HG02571 (cell line): ENCODE results near the gene TMEM250.

ENCODE experiments used
- ATAC-seq: cut with Tn5 transposase; IDR thresholded peaks from one replicate; pipeline ENCODE4 v1.9.1; 2021; ENCODE audit warnings: mild to moderate bottlenecking, moderate library complexity; ENCODE audit not compliant: unreplicated experiment

Gene TMEM250

DNA sequence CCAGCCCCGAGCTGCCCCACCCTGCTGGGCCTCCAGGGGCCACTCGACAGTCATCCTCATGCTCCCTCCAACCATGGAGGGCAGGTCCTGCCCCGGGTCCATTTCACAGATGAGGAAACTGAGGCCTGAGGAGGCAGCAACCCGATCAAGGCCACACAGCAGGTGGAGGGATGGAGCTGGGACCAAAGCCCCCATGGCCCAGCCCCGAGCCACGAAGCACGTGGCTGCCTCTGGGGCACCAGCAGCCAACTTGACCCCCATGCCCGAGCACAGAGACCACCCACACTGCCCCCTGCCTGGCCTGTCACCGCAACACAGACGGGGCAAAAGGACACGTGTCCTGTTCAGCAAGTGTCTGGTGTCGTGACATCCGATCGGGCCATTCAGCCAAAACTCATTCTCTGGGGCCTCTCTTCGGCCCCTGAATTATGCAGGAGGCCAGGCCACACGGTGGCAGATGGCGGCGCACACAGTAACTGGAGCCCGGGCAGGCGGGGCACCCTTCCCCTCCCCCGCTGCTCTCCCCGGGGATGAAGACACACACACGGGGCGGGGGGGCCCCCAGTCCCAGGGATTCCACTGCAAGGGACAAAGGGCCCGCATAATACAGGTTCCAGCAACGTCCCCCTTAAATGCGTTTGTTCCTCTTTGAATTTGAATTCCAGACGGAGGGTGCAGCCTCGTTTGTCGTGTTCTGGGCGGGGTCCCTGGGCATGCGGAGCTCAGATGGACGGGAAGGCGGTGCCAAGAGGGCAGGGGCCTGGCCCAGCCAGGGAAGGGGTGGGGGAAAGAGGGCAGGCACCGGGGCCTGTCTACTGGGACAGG lies 29.4 kb upstream of the TMEM250 start:
- no peak for ATAC-seq

GRCh38 chr9:136147038-136147889 lies 28.6 kb upstream of the TMEM250 start:
- ATAC-seq = no peak

DNA sequence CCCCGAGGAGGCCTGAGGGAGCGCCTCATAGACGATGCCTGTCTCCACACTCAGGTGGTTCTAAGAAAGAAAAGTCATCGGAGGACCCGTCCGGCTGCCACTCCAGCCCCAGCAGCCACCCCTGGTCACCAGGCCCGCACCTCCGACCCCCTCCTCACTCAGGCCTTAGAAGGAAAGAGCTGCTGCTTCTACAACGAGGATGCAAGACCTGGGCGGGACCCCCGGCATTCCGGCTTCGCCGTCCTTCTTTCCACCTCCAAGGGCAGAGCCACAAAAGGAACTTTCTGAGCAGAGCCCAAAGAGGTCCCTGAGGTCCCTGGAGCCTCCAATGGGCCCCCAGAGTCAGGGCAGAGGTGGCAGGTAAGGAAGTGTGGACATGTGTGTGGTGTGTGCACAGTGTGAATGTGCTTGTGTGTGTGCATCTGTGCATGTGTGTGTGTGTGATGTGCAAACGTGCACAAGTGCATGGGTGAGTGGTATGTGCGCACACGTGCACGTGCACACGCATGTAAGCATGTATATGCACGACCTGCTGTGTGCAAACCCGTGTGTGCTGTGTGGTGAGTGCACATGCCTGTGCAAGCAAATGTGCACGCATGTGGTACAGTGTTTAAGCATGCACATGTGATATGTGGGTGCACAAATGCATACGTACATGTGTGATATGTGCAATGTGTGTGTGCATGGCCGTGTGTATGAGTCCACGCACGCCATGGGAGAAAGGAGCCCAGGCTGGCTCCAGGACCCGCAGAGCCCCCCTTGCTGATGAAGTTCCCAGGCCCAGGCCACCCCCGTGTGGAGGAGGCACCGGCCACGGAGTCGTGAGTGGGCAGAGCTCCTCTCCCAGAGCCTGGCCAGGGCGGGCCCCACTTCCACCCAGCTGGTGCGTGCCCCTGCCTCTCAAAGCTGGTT lies 27.7 kb upstream of the TMEM250 start:
- ATAC-seq = no peak

GRCh38 chr9:136145580-136145979 lies 26.9 kb upstream of the TMEM250 start:
- no peak for ATAC-seq

- no peak for ATAC-seq
These were observed 25.8 kb upstream of the TMEM250 start for GRCh38 chr9:136144450-136144849.

DNA sequence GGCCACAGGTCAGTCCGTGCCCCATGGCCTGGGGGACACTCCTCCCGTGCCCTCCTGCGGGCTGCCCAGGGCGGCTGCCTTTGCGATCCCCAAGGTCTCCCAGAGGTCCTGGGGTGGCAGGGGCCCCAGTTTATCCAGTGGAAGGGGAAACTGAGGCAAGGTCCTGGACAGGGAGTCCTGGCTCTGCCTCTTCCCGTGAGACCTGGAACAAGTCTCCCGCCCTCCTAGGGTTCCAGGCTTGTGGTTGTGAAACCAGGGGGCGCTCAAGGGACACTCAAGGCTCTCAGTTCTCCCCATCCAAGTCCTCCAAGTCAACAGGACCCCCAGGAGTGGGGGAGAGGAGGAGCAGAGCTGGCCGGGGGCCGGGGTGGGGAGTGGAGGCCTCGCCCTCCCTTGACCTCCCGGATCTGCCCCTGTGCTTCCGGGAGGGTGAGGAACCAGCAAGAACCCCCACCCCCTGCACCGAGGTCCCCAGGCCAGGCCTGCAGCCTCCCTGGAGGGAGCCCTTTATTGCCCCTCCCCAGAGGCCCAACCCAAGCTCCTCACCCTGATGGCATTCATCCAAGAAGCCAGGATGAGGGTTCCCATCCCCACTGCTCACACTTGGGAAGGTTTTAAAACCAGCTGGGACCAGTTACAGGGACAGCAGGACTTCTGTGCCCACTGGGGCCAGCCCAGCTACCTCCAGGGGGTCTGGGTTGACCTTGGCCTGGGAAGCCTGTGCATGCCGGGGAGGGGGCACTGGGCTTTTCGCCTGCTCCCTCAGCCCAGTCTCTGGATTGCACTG lies 24.7 kb upstream of the TMEM250 start:
- ATAC-seq = no peak

- no peak for ATAC-seq
These were observed 24.2 kb upstream of the TMEM250 start for GRCh38 chr9:136142859-136143214.

DNA sequence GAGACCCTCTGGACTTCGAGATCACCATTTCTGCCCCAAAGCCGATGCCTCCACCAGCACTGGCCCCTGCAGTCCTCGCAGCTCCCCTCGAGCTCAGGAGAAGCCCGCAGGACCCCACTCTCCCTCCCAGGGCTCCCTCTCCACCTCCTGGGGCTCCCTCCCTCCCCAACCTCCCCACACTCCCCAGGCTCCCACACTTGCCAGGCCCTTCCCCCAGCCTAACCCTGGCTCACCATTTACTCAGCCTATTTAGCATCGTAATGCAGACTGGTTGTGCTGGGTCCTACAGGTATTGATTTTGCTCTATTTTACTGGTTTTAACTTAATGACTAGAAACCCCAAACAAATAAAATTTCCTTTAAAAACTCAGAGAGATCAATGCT lies 23.7 kb upstream of the TMEM250 start:
- ATAC-seq = no peak

DNA sequence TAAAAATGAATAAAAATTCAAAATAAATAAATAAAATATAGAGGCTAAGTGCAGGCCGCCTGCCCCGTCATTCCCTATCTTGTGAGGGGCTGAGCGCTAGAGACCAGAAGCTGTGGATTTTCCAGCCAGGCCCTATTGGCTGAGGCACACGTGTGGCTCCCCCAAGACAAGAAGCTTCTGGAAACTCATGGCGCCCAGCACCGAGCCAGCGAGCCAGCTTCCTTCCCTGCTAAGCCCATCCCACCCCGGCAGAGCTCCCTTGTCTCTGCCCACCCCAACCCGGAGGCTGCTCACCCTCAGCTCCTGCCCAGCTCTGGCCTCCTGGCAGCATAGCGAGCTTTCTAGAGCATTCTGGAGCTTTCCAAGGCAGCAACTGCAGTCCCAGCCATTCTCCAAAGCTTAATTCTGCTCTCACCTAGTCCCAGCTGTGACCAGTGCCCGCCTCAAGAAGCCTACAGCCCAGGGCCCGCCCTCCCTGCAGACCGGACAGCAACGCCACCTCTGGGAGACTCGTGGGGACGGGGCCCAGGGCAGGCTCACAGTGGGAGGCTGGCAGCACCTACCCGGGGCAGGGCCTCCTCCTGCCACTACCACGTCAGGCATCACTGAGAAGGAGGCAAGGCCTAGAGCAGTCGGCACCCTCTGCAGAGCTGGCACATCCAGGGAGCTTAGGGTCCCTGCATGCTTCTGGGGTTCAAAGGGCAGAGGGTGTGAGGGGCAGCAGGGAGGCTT lies 23.2 kb upstream of the TMEM250 start:
- no peak for ATAC-seq

- ATAC-seq = no peak
These were observed 22.3 kb upstream of the TMEM250 start for GRCh38 chr9:136140966-136141365.

DNA sequence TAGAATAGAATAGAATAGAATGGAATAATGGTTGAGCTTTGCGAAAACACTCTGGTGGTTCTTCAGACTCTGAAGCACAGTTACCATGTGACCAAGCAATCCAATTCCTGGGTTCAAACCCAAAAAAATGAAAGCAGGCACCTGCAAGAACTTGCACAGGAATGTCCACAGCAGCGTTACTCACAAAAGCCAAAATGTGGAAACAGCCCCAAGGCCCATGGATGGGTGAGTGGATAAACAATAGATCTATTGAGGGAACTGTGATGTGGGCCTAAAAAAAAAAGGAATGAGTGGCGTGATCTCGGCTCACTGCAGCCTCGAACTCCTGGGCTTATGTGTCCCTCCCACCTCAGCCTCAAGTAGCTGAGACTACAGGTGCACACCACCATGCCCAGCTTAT lies 21.4 kb upstream of the TMEM250 start:
- no peak for ATAC-seq

GRCh38 chr9:136138566-136138965 lies 19.9 kb upstream of the TMEM250 start:
- no peak for ATAC-seq

DNA sequence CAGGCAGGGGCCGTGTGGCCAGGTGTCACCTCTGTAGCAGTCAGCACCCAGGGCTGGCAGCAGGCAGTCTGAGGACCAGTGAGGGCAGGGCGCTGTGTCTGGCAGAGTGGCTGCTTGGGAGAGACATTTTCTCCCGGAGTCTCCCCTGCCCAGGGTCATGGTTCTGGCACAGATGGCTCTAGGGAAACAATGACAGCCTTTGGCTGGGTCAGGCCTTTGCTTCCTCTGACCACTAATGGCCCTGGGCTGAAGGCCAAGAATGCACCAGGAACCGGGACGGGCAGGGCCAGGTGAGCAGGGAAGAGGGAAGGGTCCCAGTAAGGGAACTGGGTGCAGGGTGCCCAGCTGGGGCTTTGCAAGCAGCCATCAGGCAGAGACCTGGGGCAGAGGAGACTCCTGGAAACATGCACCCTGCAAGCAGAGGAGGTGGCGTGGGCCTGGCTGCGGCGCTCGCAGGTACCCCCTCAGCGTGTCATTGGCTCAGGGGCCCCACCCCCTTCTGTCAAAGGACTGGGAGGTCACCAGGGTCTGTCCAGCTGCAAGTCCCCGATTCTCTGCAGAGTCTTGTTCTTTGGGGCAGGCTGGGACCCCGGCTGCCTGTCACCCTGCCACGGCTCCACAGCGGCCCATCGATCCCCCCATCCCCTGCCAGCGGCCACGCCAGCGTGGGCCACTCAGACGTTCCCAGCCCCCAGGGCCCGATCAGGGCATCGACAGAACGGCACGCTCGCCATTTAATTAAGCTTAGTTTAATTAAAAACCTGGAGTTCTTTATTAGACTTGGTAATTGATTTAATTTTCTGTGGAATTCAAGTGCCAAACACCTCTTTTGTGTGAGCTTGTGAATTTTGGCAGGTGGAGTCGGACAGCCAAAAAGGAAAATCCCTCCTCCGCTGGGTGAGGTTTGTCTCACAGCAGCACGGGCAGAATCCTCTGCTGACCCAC lies 18.9 kb upstream of the TMEM250 start:
- no peak for ATAC-seq

DNA sequence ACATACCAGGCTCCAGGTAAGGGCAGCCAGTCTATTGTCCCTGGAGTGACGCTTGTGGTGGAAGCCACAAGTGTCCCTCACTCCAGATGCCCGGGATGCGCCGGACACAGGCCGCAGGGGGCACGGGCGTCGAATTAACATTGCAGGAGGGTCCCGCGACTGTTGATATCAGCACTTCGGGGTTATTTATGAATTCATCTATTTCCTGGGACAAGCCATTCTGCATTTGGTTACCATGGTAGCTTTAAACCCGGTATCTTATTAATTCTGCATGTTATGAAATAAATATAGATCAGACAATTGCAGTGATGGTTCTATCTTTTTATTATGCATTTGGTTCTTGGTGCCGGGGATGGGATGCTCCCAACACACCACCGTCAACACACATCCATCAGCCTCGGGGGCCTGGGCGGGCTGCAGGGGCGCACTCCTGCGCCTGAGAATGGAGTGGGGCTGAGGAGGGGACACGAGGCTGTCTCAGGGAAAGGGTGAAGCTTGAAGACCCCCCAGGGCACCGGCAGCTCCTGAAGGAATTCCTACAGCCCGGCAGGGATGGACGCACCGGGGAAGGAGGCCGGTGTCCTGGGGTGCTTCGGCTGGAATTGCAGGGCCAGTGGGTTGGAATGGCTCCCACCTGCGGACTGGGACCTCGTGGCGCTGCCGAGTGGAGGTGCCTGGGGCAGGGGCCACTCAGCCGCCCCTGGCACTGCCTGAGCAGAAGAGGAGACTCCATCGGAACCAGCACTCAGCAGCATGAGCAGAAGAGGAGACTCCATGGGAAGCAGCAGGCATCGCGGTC lies 17.7 kb upstream of the TMEM250 start:
- no peak for ATAC-seq

DNA sequence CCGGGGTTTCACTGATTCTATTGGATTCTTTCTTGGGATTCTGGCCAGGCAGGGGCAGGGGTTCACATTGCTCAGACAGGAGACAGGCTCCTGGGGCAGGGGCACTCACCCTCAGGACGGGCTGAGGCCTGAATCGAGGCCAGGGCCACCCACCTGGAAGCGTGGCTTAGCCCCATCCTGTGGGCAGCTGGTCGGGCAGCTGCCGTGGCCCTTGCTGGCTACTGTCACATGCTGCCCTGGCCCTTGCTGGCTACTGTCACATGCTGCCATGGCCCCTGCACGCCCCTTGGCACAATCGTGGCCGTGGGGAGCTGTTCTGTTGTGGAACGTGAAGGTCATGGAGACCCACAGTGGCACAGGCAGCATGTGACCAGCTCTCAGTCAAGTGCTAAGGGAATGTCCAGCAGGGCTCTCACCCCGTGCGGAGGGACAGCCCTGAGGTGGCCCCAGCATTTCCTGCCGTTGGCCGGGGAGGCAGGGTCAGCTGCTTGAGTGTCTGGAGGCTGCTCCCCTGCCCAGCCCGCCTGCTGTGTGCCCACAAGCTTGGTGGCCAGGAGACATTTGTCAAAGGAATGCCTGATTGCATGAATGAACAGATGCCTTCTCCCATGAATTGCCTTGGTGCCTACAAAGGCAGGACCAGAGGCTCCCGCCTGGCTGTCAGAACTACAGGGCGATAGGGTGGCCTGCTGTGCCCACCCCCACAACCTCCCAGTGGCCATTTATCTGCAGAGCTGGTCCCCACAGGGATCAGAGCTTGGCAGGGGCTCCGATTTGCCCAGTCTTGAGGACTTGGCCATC lies 16.9 kb upstream of the TMEM250 start:
- no peak for ATAC-seq

- ATAC-seq = no peak
These were observed 15.3 kb upstream of the TMEM250 start for GRCh38 chr9:136133959-136134484.
